ENCODE data around the gene DYRK1A.
"Not testable (repeated sequence)": the region's sequence is repeated elsewhere in the genome, so short reads cannot be mapped to it uniquely, and the experiment has no call there.

The DYRK1A gene

GRCh38 chr21:37366482-37367316 is at the start of gene DYRK1A:
Gene DYRK1A, plus strand, starts transcription at chr21:37366773. Its CDS starts 53,602 bp downstream, at chr21:37420375.
- peak; percentile 99 for DNase-seq (ENCODE audit: low spot score)

DNA sequence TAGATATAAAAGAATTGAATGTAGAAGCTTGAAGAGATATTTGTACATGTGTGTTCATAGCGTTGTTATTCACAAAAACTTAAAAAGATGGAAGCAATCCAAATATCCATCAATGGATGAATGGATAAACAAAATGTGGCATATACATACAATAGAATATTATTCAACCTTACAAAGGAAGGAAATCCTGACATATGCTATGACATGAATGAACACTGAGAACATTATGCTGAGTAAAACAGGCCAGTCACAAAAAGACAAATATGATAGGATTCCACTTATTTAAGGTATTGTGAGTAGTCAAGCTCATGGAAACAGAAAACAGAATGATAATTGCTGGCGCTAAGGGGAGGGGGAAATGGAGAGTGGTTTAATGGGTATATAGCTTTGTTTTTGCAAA is 47.0 kb upstream of the DYRK1A start:
- DNase-seq (ENCODE audit: low spot score) = no peak

- no peak for DNase-seq (ENCODE audit: low spot score)
Measured at GRCh38 chr21:37322084-37322483, 44.5 kb upstream of the DYRK1A start.

DNA sequence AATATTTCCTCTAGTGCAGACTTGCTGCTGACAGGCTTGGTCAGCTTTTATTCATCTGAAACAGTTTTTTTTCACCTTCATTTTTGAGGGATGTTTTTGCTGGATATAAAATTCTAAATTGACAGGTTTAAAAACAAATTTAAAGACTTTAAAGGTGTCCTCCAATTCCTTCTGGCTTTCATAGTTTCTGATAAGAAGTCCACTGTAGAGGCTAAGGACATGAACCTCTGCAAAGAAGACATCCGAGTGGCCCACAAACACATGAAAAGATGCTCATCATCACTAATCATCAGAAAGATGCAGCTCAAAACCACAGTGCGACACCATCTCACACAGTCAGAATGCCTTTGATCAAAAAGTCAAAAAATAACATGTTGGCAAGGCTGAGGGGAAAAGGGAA is 42.0 kb upstream of the DYRK1A start:
- no peak for DNase-seq (ENCODE audit: low spot score)

GRCh38 chr21:37328147-37328546 is 38.4 kb upstream of the DYRK1A start:
- DNase-seq (ENCODE audit: low spot score) = not testable (repeated sequence)

- DNase-seq (ENCODE audit: low spot score) = no peak
Measured at GRCh38 chr21:37331411-37331810, 35.2 kb upstream of the DYRK1A start.

- DNase-seq (ENCODE audit: low spot score) = no peak
Measured at GRCh38 chr21:37335053-37335452, 31.5 kb upstream of the DYRK1A start.

DNA sequence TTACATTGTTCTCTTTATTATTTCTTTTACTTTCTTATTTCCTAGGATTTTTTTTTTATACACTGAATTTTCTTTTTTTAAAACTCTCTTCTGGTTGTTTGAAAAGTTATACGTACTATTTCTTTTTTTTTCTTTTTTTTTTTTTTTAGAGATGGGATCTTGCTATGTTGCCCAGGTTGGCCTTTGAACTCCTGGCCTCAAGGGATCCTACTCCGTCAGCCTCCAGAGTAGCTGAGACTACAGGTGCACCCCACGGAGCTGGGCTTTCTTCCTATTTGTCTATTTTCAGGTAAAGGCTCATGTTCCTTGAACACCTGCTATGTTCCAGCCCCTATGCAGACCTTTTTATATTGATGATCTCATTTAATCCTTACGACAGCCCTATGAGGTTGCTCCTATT is 29.4 kb upstream of the DYRK1A start:
- DNase-seq (ENCODE audit: low spot score) = no peak

DNA sequence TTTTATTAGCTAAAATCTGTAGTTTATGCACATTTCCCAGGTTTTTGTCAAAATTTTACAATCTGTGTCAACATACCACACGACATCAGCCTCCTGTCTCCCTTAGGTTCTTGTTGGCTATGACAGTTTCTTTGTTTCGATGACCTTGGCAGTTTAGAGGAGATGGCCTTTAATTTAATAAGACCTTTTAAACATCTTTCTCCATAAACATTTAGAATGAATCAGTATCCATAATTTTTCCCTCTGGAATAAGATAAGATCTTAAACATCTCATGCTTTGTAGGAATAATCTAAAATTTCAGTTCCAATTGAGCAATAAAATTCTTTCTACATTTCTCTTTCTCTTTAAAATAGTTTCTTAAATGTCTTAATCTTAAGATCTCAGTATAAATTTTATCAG is 28.7 kb upstream of the DYRK1A start:
- no peak for DNase-seq (ENCODE audit: low spot score)

GRCh38 chr21:37338671-37339551 is 27.7 kb upstream of the DYRK1A start:
- DNase-seq (ENCODE audit: low spot score) = peak; percentile 94

DNA sequence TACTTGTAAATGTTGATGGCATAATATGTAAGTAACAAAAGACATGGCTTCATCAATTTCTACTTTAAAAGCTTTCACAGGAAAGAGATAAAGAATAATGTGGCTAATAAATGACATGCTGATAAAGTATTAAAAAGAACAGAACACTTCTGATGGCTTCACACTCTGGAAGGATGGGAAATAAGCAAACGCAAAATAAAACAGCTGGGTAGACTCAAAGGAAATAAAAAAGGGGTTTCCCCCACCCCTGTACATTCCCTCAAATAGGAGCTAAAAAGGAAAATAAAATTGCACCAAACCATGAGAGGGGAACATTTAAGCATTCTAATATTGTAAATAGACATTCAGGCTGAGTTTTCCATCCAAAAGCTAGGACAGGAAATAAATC is 27.0 kb upstream of the DYRK1A start:
- no peak for DNase-seq (ENCODE audit: low spot score)

GRCh38 chr21:37341254-37341960 is 25.2 kb upstream of the DYRK1A start:
- DNase-seq (ENCODE audit: low spot score) = peak; percentile 3

- no peak for DNase-seq (ENCODE audit: low spot score)
Measured at GRCh38 chr21:37342046-37342632, 24.4 kb upstream of the DYRK1A start.

- no peak for DNase-seq (ENCODE audit: low spot score)
Measured at GRCh38 chr21:37346841-37347430, 19.6 kb upstream of the DYRK1A start.

DNA sequence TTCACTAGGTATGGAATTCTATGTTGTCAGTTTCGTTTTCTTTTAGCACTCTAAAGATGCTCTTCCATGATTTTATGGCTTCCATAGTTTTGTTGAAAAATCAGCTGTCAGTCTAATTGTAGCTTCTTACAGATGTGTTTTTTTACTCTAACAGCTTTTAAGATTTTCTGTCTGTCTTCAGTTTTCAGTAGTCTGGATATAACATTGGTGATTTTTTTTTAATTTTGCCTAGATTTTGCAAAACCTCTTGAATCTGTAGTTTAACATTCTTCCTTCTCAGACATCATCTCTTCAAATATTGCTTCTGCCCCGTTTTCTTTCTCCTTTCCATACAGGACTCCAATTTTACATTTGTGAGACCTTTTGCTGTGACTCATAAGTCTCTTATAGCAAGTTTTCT is 17.9 kb upstream of the DYRK1A start:
- DNase-seq (ENCODE audit: low spot score) = no peak

DNA sequence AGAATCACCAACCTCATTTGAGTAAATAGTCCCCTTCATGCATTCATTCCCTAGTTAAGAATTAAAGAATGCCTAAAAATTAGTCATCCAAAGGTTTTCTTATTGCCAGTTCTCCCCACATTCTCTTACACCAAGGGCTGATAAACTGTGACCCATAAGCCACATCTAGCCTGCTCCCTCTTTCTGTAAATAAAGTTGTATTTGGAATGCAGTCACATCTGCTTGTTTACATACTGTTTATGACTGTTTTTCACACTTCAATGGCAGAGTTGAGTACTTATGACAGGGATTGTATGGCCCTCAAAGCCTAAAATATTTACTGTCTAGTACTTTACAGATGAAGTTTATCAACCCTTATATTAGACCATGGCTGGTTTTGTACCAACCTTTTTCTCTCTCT is 16.1 kb upstream of the DYRK1A start:
- DNase-seq (ENCODE audit: low spot score) = no peak

DNA sequence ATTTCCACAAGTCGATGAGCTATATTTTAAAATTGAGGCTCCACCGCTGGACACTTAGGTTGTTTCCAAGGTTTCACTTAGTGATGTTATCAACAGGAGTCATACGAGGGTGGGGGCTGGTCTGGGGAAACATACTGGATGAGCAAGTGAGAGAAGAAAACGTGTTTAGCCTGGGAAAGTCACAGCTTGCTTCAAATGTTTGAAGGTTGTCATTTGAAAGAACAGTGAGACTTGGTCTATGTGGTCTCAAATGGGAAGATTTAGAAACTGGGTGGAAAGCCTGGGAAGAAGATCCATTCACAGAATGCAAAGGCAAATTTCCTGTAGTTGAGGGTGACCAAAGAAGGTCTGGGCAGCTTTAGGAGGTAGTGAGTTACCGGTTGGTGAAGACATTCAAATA is 9.9 kb upstream of the DYRK1A start:
- no peak for DNase-seq (ENCODE audit: low spot score)

- no peak for DNase-seq (ENCODE audit: low spot score)
Measured at GRCh38 chr21:37357691-37358090, 8.9 kb upstream of the DYRK1A start.

GRCh38 chr21:37358397-37358796 is 8.2 kb upstream of the DYRK1A start:
- DNase-seq (ENCODE audit: low spot score) = no peak

DNA sequence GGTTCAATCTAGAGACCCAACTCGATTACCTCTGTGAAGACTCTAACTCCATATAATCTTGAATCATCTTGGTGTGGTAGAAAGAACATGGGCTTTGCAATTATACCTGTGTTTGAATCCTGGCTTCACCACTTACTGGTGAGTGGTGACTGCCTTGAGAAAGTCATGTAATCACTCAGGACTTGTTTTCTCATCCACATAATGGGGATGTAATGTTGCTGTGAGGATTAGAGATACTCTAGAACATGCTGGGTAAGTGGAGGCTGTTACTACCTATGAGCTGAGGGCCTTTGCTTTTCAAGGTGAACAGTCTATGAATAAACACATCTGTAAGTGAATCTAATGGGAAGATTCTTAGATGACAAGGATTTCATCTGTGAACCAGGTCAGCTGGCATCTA is 2.6 kb upstream of the DYRK1A start:
- no peak for DNase-seq (ENCODE audit: low spot score)

- DNase-seq (ENCODE audit: low spot score) = no peak
Measured at GRCh38 chr21:37364722-37365121, 1.9 kb upstream of the DYRK1A start.
